Endothelial cell of hepatic sinusoid (primary cell): Measurements from ENCODE around the gene CERS6.

ENCODE experiments used
- in situ Hi-C: cut with HindIII; loops from 2 replicates; pipeline ENCODE4 v1.10.0; 2017; ENCODE audit warnings: low sequenced_read_pairs

Gene CERS6

GRCh38 chr2:168564641-168565040 is 108.6 kb downstream of the CERS6 start:
- in situ Hi-C loops: no loop called here

- in situ Hi-C loops: no loop called here
Measured at GRCh38 chr2:168565112-168565511, 109.0 kb downstream of the CERS6 start.

GRCh38 chr2:168565512-168565911 is 109.4 kb downstream of the CERS6 start:
- in situ Hi-C loops: no loop called here

GRCh38 chr2:168566974-168567665 is 111.0 kb downstream of the CERS6 start:
- in situ Hi-C loops: no loop called here

GRCh38 chr2:168567836-168568235 is 111.8 kb downstream of the CERS6 start:
- in situ Hi-C loops: no loop called here

GRCh38 chr2:168568476-168569267 is 112.6 kb downstream of the CERS6 start:
- in situ Hi-C loops: no loop called here

- in situ Hi-C loops: loop anchor here (10.0 kb wide), 1 partner anchor 74 kb away; no protein-coding TSS in a partner anchor
Measured at GRCh38 chr2:168571061-168571460, 115.0 kb downstream of the CERS6 start.

GRCh38 chr2:168573128-168573903 is 117.2 kb downstream of the CERS6 start:
- in situ Hi-C loops: loop anchor here (10.0 kb wide), 1 partner anchor 71 kb away; no protein-coding TSS in a partner anchor

- in situ Hi-C loops: loop anchor here (10.0 kb wide), 1 partner anchor 70 kb away; no protein-coding TSS in a partner anchor
Measured at GRCh38 chr2:168574856-168575630, 119.0 kb downstream of the CERS6 start.

GRCh38 chr2:168577885-168578284 is 121.8 kb downstream of the CERS6 start:
- in situ Hi-C loops: loop anchor here (10.0 kb wide), 1 partner anchor 67 kb away; no protein-coding TSS in a partner anchor

GRCh38 chr2:168583064-168583709 is 127.1 kb downstream of the CERS6 start:
- in situ Hi-C loops: no loop called here

GRCh38 chr2:168583710-168584521 is 127.8 kb downstream of the CERS6 start:
- in situ Hi-C loops: no loop called here

- in situ Hi-C loops: no loop called here
Measured at GRCh38 chr2:168584911-168585310, 128.8 kb downstream of the CERS6 start.

- in situ Hi-C loops: no loop called here
Measured at GRCh38 chr2:168585700-168586099, 129.6 kb downstream of the CERS6 start.

- in situ Hi-C loops: no loop called here
Measured at GRCh38 chr2:168587307-168587706, 131.2 kb downstream of the CERS6 start.

GRCh38 chr2:168589236-168590211 is 133.5 kb downstream of the CERS6 start:
- in situ Hi-C loops: no loop called here

- in situ Hi-C loops: no loop called here
Measured at GRCh38 chr2:168592181-168592831, 136.2 kb downstream of the CERS6 start.
